Mucosa of rectum (tissue), 2 donors: ENCODE measurements around the gene ZBTB1.
"Not testable (repeated sequence)": the region's sequence is repeated elsewhere in the genome, so short reads cannot be mapped to it uniquely, and the experiment has no call there.

Source experiments
- H3K27ac ChIP-seq, 2 donors: one replicate each; pipeline ENCODE4 v1.7.0; 2013; ENCODE audit warnings: inconsistent platforms in 2 of 2, low read depth in 2 of 2, low read length in 2 of 2
- H3K27me3 ChIP-seq, 2 donors: one replicate each; pipeline ENCODE4 v1.7.0; 2013; ENCODE audit warnings: low read length in 2 of 2; ENCODE audit not compliant: control insufficient read depth in 2 of 2, insufficient read depth in 2 of 2
- H3K36me3 ChIP-seq, 2 donors: one replicate each; pipeline ENCODE4 v1.7.0; 2013; ENCODE audit warnings: low read length in 2 of 2; ENCODE audit not compliant: control insufficient read depth in 2 of 2, insufficient read depth in 2 of 2
- H3K4me1 ChIP-seq, 2 donors: one replicate each; pipeline ENCODE4 v1.7.0; 2013; ENCODE audit warnings: low read length in 2 of 2, mild to moderate bottlenecking in 1 of 2; ENCODE audit not compliant: control insufficient read depth in 2 of 2, insufficient read depth in 2 of 2
- H3K4me3 ChIP-seq, 2 donors: one replicate each; pipeline ENCODE4 v1.7.0; 2013; ENCODE audit warnings: low read length in 2 of 2
- H3K9ac ChIP-seq, 2 donors: one replicate each; pipeline ENCODE4 v1.7.0; 2013; ENCODE audit warnings: low read length in 2 of 2, low read depth in 1 of 2, mild to moderate bottlenecking in 1 of 2
- H3K9me3 ChIP-seq, 2 donors: one replicate each; pipeline ENCODE4 v1.7.0; 2013; ENCODE audit warnings: low read length in 2 of 2; ENCODE audit not compliant: control insufficient read depth in 2 of 2
- donor health status: healthy.
- donor health status: Normal muscosa, but diverticular disease.

ZBTB1 gene

DNA sequence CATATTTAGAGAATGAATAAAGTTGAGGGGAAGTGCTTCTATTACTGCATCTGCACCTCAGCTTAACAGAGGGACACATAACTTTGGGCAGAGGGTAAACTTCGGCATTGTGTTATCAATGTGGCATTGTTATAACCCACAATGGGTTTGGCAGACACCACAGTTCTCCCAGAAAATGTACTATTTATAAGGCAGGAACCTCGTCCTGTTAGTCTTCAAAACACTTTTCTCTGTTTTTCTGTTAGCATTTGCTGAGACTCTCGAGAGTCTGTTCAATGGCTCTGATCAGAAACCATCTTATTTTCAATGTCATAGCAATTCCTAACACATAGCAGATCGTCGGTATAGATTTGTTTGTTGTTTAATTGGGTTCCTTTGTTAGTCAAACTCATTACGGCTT lies 59.1 kb downstream of the ZBTB1 start:
- H3K9me3 ChIP-seq: no peaks in the 10 kb centered on the region
- no peak overlapping the region for H3K4me3 ChIP-seq
- no peaks in the 10 kb centered on the region for H3K27me3 ChIP-seq
- no peak overlapping the region for H3K9ac ChIP-seq
- H3K27ac ChIP-seq: no peak overlapping the region
- no peaks in the 10 kb centered on the region for H3K36me3 ChIP-seq
- peaks cover 0 to 3% of the 10 kb centered on the region in 2 donors for H3K4me1 ChIP-seq

GRCh38 chr14:64566651-64567122 lies 62.1 kb downstream of the ZBTB1 start:
- Histone ChIP-seq H3K27me3 (no peaks in the 10 kb centered on the region), H3K4me1 (peaks cover 0 to 3% of the 10 kb centered on the region in 2 donors), H3K4me3 (no peak overlapping the region), H3K9me3 (no peaks in the 10 kb centered on the region), H3K27ac (no peak overlapping the region), H3K36me3 (no peaks in the 10 kb centered on the region), H3K9ac (no peak overlapping the region)

DNA sequence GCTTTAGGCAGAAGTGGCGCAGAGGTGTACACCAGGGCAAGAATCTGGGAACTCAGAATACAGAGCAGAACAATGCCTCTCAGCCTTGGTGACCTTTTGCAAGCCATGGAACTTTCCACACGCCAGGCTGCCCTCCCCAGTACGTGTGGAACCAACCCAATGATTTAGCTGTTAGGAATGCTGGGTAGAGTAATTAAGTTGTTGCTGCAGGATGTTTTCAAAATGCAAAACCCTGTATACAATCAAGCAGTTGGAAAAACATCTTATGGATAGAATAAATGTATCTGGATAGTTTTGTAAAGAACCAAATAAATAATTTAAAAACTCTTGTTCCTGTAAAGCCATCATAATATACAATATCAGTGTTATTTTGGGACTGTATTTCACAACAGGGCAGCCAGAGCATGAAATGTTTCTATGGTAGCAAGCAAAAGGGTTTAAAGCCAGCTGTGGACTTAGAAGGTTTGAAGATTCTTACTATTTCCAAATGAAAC lies 64.6 kb downstream of the ZBTB1 start:
- Histone ChIP-seq H3K9ac (no peak overlapping the region), H3K4me1 (peaks cover 0 to 3% of the 10 kb centered on the region in 2 donors), H3K36me3 (no peaks in the 10 kb centered on the region), H3K9me3 (no peaks in the 10 kb centered on the region), H3K27ac (no peak overlapping the region), H3K4me3 (no peak overlapping the region), H3K27me3 (no peaks in the 10 kb centered on the region)

- not testable (repeated sequence) for H3K36me3 ChIP-seq, H3K27ac ChIP-seq, H3K4me1 ChIP-seq, H3K4me3 ChIP-seq, H3K9me3 ChIP-seq, H3K27me3 ChIP-seq, H3K9ac ChIP-seq
Observed at GRCh38 chr14:64569646-64570045, 65.1 kb downstream of the ZBTB1 start.

DNA sequence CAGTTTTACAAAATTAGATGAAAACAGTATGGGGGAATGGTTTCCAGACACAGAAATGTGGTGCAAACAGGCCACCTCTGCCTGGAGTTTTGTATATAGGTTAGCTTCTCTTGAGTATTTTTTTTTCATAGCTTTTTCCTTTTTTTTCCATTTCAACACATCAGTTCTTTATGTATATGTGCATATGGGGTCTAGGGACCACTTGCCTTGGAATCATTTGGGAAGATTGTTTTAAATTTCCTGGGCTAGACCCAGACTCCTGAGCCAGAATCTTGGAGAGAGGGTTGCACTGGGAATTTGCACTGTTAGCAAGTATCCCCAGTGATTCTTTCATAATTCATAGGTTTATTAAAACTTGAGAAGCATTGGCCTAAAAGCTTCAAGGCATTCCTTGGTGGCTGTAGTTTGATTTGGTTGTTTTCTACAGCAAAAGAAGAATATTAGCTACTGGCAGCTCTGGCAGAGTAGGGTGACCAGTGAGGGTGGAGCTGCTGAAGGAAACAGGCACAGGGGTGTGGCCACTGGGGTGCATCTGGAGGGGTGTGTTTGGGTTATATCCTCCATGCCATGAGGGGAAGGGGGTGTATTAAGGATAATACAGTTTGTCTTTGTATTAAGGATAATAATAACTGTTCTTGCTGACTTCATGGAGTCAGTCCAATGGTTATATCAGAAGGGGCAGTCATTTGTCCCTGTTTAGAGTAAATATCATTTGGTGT lies 68.0 kb downstream of the ZBTB1 start:
- Histone ChIP-seq H3K9ac (no peak overlapping the region), H3K36me3 (no peaks in the 10 kb centered on the region), H3K4me1 (no peaks in the 10 kb centered on the region), H3K27ac (no peak overlapping the region), H3K4me3 (no peak overlapping the region), H3K9me3 (no peaks in the 10 kb centered on the region), H3K27me3 (no peaks in the 10 kb centered on the region)

GRCh38 chr14:64573109-64573508 lies 68.5 kb downstream of the ZBTB1 start:
- no peak overlapping the region for H3K27ac ChIP-seq
- H3K9ac ChIP-seq: no peak overlapping the region
- no peak overlapping the region for H3K4me3 ChIP-seq
- H3K9me3 ChIP-seq: no peaks in the 10 kb centered on the region
- no peaks in the 10 kb centered on the region for H3K36me3 ChIP-seq
- H3K27me3 ChIP-seq: no peaks in the 10 kb centered on the region
- no peaks in the 10 kb centered on the region for H3K4me1 ChIP-seq
